GM12878 (cell line): Measurements from ENCODE around the gene VANGL1.

Source experiments
- PAX8 ChIP-seq: fragments of 450-650 bp; IDR thresholded peaks from 2 replicates; pipeline ENCODE4 v1.6.1; 2017; ENCODE audit warnings: mild to moderate bottlenecking, moderate library complexity
- POLR2AphosphoS5 ChIP-seq: IDR thresholded peaks from 2 replicates; pipeline ENCODE4 v1.6.1; 2011; ENCODE audit warnings: mild to moderate bottlenecking, low read length, inconsistent platforms
- POU2F2 ChIP-seq: IDR thresholded peaks from 3 replicates; pipeline ENCODE4 v1.6.1; 2011; ENCODE audit warnings: low read depth, mild to moderate bottlenecking, low read length, borderline replicate concordance
- TF ChIP-seq, protein P1 (sequence below): IDR thresholded peaks from 2 replicates; pipeline ENCODE4 v1.6.1; 2011; ENCODE audit warnings: low read depth, mild to moderate bottlenecking, low read length, moderate library complexity, borderline replicate concordance; ENCODE audit errors: extremely low read depth
- TF ChIP-seq, protein P2 (sequence below), 3 experiments: IDR thresholded peaks in 2 of 3; conservative IDR thresholded peaks in 1 of 3; 2 replicates each; pipeline ENCODE4 v1.5.1; 2011; ENCODE audit warnings: low read depth in 3 of 3, low read length in 3 of 3, mild to moderate bottlenecking in 3 of 3, control low read depth in 2 of 3, moderate library complexity in 2 of 3, inconsistent platforms in 1 of 3, mixed read lengths in 1 of 3; ENCODE audit not compliant: control insufficient read depth in 2 of 3, insufficient read depth in 1 of 3; ENCODE audit errors: extremely low read depth in 1 of 3

- TF ChIP-seq, protein P1, sequence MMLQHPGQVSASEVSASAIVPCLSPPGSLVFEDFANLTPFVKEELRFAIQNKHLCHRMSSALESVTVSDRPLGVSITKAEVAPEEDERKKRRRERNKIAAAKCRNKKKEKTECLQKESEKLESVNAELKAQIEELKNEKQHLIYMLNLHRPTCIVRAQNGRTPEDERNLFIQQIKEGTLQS, result no peak
- TF ChIP-seq POU2F2, result no peak
- TF ChIP-seq, protein P2, sequence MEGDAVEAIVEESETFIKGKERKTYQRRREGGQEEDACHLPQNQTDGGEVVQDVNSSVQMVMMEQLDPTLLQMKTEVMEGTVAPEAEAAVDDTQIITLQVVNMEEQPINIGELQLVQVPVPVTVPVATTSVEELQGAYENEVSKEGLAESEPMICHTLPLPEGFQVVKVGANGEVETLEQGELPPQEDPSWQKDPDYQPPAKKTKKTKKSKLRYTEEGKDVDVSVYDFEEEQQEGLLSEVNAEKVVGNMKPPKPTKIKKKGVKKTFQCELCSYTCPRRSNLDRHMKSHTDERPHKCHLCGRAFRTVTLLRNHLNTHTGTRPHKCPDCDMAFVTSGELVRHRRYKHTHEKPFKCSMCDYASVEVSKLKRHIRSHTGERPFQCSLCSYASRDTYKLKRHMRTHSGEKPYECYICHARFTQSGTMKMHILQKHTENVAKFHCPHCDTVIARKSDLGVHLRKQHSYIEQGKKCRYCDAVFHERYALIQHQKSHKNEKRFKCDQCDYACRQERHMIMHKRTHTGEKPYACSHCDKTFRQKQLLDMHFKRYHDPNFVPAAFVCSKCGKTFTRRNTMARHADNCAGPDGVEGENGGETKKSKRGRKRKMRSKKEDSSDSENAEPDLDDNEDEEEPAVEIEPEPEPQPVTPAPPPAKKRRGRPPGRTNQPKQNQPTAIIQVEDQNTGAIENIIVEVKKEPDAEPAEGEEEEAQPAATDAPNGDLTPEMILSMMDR (IDR thresholded peaks at IDR 0.05 in 2 of 3, conservative IDR thresholded peaks at IDR 0.05 in 1 of 3; ENCODE audit: control insufficient read depth in 2 of 3, extremely low read depth in 1 of 3, insufficient read depth in 1 of 3, low read depth in 3 of 3, low read length in 3 of 3), result no peak
- no peak for TF ChIP-seq POLR2AphosphoS5
- no peak for TF ChIP-seq PAX8
Measured at GRCh38 chr1:115669886-115670285, 28.1 kb downstream of the VANGL1 start.
